Putamen (tissue), 1 donor: ENCODE measurements around the gene TCF15.
"Not testable (repeated sequence)": the region's sequence is repeated elsewhere in the genome, so short reads cannot be mapped to it uniquely, and the experiment has no call there.

Experiments used
- DNase-seq: peaks from one replicate; pipeline ENCODE4 v3.0.0-alpha.2; 2016; ENCODE audit warnings: low spot score

TCF15 gene

DNA sequence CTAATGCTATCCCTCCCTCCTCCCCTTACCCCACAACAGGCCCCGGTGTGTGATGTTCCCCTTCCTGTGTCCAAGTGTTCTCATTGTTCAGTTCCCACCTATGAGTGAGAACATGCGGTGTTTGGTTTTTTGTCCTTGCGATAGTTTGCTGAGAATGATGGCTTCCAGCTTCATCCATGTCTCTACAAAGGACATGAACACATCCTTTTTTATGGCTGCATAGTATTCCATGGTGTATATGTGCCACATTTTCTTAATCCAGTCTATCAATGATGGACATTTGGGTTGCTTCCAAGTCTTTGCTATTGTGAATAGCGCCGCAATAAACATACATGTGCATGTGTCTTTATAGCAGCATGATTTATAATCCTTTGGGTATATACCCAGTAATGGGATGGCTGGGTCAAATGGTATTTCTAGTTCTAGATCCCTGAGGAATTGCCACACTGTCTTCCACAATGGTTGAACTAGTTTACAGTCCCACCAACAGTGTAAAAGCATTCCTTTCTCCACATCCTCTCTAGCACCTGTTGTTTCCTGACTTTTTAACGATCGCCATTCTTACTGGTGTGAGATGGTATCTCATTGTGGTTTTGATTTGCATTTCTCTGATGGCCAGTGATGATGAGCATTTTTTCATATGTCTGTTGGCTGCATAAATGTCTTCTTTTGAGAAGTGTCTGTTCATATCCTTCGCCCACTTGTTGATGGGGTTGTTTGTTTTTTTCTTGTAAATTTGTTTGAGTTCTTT lies 31.0 kb downstream of the TCF15 start:
- not testable (repeated sequence) for DNase-seq

DNA sequence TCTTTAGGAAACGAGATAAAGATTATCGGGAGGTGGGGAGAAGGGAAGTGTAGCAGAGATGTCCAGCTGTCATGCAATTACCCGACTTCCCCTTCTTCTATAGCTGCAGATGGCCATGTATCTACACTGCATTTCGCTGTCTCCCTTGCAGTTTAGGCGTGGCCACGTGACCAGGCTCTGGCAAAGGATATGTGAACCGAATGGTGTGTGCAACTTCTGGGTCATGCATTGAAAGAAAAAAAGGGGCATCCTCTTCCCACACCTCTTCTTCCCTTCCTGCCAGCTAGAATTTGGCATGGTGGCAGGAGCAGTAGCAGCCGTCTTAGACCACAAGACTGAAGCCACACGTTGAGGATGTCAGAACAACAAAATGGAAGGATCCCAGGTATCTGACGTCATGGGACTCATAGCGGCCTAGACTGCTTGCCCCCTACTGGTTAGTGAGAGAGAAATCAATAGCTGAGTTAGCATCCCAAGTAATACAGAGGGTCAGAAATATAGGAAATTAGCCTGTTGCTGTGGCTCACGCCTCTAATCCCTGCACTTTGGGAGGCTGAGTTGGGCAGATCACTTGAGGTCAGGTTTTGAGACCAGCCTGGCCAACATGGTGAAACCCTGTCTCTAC lies 32.8 kb downstream of the TCF15 start:
- DNase-seq, result no peak

DNA sequence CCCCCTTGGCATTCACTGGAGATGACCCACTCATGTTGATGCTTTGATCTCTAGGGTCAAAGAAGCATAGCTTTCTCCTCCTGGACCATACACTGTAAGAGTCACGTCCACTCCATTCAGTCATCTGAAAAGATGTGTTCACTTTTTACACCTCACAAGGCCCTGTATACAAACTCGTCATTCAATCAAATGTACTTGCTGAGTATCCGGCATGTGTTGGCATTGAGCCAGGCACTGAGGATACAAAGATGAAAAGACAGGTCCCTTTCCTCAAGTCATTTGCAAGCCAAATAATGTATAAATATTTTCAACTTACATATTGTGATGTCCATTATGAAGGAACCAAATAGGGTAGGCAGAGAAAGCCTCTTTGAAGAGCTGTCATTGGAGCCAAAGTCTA lies 34.0 kb downstream of the TCF15 start:
- DNase-seq, result no peak

DNA sequence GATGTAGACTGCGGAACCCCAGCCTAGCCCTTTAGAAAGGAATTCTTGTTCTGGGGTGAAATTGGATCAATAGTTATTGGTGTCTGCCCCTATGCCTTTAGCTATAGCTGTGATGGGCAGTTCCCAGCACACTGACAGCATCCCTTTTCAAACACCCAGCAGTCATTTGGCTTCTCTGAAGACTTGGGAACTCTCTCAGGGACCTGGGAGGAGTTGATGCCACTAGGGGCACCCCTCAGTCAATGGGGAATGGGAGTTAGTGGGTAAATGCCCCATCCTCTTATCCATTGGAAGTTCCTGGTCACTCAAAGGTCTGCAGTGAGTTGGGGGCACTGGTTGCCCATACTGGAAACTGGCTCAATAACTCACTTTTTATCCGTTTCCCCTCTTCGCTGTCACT lies 34.9 kb downstream of the TCF15 start:
- no peak for DNase-seq

DNA sequence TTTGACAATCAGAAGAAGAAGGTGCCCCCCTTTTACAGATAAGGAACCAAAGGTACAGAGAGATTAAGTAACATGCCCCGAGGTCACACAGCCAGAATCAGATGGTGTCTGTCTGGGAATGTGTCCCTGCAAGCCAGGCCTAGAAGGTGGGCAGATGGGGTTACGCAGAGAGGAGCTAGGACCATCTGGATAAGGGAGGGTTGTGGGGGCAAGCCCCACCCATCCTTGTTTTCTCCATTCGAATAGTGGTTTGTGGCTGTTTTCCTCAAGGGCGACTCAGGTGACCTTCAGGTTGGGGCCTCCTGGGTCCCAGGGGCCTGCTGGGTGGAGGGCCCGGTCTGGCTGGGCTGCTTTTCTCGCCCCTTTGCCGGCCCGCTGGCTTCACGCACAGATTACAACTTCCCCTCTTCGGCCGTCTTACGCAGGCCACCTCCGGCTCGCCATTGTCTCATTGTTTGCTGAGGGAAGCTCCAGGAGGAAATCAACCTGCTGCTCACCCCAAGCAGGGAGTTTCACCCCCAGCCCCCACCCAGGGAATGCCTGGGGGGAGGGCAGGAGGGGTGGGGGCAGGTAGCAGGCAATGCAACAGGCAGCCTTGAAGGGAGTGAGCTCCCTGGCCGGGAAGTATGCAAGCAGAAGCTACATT lies 35.7 kb downstream of the TCF15 start:
- peak; percentile 7 for DNase-seq

DNA sequence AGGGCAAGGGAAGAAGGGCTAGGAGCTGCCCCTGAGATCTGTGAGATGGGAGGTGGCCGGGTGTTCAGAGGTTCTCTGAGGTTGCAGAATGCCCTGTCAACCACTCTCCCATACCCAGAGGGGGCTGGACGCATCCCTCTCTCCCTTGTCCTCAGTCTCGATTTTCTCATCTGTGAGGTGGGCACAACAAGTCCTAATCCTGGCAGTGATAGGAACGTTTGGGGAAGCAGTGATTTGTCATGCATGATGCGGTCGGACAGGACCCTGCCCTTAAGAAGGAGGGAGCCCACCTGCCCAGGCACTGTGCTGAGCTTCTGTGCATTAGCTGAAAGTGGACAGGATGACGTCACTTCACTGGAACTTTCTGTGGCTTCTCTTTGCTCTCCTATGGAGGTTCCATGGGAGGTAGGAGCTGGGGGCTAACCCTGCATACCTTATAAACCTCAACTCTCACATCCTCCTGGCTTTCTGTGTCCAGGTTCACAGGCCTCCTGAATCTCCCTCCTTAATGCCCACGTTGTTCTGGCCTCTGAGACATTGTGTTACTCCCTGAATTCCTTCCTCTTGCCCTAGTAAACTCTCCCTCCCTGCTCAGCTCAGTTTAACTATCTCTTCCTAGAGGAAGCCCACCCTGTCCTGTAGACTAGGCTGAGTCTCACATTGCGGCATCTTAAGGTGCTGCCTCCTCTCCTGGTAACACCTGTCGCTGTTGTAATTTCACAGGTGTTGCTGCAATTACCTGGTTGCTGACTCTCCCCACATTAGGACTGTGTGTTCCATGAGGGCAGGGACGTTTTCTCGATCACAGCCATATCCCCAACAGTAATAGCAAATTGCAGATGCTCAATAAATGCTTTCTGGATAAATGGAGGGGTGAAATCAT lies 36.5 kb downstream of the TCF15 start:
- no peak for DNase-seq

DNA sequence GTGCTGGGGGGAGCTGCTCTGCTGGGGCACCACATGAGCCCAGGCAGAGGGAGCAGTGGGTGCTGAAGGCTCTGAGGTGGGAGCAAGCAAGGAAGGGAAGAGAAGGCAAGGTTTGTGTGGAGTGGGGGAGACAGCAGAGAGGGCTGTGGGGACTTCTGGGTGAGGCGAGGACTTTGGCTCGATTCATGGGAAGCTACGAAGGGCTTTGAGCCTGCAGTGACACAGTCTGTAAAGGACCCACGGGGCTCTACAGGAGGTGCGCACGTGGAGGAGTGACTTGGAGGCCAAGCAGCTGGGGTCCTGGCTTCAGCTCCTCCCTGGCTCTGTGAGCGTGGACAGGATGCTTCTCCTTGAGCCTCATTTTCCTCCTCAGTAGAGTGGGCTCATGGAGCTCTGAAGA lies 37.4 kb downstream of the TCF15 start:
- DNase-seq, result no peak

DNA sequence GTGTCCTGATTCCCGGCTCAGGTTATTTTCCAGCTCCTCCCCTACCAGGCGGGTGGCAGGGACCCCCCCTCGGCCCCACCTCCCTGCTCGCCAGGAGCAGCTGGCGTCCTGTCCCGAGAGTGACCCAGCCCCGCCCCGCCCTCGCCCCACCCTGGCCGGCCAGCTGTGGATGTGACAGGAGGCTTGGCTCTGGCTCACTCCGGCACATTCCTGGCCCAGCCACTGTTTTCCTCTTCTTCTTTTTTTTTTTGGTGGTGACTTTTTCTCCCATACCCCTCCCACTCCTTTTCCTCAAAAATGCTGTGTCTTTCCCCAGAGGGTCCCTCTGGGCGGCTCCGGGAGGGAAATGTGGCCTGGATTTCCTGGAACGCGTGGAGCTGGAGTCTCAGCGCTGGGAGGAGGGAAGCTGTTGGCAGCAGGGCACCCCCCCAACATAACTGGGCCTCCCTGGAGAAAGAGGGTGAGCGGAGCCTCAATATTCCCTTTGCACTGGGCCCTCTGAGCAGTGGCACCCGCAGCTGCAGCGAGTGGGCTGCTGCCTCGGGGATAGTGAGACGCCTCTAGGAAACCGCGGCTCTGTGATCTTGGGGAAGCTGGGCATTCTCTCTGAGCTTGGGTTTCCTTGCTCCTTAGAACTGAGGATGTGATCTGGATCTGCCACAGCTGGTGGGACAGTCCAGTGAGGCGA lies 38.2 kb downstream of the TCF15 start:
- DNase-seq, result no peak

DNA sequence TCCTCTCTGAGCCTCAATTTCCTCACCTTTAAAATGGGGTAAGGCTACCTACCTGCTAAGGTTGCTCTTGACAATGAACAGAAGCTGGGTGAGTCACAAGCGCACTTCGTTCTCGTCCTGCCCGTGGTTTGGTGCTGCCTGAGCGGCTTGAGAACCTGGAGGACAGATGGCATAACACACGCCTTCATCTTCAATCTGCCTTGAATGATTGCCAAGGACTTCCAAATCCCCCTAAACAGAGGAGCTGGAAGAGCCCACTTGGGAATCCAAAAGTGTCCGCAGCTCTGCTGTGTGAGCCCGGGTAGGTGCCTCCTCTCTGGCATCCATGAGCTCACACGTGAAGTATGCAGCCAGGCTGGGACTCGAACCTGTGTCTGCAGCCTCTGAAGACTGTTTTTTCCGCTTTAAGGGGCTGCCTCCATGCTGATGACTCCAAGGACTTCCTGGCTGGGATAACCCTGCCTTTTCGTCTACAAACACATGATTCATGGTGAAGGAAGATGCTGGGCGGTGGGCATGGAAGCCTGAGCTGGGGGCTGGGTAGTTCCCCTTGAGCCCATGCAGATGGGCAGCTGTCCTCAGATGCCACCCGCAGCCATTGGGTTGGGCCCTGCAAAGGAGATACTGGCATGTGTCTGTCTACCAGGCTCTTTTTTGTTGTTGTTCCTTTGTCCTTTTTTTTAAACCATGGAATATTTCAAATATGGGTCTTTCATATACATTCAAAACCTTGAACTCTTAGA lies 41.3 kb downstream of the TCF15 start:
- no peak for DNase-seq

DNA sequence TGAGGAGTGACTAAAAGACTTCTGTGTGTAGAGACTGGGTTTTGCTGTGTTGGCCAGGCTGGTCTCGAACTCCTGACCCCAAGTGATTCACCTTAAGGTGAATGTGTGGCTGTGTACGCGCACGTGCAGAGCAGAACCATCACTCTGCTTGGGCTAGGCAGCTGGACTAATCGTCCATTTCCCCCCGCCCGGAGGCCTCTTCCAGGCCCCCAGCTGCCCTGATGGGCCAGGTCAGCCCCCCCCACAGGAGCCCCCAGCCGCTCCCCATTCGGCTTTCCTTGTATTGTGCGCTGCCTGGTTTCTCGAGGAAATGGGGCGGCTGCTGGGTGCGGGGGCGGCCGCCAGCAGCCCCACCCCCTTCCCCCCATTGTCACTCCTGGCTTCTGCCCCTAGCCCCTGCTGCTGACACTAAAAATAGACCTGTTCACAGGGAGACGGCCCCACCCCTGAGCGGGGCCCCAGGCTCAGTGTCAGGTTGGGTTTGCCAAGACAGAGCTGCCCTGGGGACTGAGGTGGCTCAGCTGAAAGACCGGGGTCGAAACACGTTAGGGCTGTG lies 41.9 kb downstream of the TCF15 start:
- no peak for DNase-seq

DNA sequence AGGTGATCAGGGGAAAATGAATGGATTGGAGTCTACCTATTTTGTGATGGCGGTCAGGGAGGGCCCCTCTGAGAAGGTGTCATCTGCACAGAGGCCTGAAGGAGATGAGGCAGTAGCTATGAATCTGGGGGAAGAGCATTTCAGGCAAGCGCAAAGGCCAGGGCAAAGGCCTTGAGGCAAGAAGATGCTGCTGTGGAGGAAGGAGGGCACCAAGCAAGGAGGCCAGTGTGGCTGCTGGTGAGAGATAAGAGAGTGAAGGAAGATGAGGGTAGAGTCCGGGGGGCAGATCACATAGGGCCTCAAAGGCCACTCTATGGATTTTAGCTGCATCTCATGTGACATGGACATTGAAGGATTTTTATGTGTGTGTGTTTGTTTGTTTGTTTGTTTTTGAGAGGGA lies 45.9 kb downstream of the TCF15 start:
- DNase-seq, result no peak

DNA sequence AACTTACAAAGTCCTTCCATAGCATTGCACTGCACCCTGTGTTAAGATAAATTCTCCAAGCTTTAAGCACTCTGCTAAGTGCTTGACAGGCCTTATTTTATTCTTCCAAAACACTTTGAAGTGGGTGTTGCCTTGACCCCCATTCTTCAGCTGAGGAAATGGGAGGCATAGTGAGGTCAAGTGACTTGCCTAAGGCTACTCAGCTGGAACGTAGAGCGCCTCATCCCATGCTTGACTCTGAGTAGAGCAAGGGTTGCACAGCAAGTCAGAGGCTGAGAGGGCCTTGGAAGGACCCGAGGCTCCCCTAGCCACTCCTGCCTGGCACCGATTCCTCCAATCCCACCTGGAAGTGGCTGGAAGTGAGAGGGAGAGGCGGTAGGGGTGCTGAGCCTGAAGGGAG lies 46.9 kb downstream of the TCF15 start:
- DNase-seq, result no peak

DNA sequence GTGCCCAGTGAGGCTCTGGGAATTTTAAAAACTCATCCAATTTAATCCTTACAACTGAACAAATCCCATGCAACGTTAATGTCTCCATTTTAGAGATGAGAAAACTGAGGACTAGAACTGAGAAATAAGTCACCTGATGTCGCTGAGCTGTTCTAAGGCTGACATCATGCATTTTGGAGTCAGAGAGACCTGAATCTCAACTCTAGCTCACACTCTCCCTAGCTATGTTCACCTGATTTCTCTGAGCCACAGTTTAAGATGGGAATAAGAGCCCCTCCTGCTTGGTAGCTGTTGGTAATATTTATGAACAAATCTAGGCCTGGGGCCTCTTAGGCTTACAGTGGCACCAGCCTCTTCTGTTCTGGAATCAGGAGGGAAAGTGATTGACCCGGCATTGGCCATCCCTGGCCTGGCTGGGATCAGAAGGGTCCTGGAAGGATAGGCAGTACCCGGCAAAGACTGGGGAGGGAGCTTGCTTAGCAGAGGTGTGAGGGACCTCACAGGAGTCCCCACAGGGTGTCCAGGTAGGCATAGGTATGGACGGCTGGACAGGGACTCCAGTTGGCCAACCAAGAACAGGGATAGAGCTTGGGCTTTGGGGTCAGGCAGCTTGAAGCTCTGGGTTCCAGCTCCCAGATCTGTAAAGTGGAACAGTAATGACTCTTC lies 47.7 kb downstream of the TCF15 start:
- DNase-seq, result no peak

DNA sequence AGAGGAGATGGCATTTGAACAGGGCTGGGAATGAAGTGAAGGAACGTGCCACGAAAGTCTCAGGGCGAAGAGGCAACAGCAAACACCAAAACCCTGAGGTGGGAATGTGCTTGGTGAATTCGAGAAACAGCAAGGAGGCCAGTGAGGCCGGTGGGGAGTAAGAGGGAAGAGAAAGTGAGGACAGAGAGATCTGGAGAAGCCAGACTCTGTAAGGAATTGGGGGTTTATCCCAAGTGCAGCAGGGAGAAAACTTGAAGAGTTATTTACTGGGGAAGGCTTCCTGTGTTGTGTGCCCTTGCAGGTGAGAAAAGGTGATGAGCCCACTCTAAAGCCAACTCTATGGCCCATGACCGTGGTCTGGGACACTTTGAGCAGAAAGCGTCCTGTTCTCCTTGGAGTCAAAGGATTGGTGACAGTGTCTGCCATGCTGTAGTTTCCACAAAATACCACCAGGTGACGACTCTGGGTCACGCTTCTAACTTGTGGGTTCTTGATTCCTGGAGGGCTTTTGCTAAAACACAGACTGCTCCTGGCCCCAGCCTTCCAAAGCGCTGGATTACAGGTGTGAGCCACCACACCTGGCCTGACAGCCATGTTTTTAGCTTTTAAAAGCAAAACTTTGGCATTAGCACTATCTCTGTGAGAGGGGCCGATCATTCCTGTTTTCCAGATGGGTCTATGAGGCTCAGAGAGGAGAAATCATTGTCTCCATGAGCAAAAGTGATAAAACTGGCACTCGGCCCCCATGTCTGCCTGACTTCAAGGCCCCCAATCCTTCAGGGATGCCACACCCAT lies 48.5 kb downstream of the TCF15 start:
- no peak for DNase-seq

DNA sequence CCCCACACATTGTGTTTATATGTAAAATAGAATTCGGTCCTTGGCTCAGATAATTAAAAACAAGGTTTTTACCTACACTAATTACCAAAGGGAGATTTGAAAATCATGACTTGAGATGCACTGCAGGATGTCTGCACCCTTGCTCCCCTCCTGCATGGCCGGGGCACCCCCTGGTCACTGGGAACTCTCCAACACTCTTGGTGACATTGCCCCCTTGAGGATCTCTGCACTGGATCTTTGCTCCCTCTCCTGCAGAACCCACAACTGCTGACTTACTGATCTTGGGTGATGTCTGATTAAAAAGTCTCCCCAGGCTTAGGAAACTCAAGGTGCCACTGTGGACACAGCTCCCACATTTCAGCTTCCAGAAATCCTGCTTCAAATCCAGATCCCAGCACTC lies 49.4 kb downstream of the TCF15 start:
- no peak for DNase-seq

DNA sequence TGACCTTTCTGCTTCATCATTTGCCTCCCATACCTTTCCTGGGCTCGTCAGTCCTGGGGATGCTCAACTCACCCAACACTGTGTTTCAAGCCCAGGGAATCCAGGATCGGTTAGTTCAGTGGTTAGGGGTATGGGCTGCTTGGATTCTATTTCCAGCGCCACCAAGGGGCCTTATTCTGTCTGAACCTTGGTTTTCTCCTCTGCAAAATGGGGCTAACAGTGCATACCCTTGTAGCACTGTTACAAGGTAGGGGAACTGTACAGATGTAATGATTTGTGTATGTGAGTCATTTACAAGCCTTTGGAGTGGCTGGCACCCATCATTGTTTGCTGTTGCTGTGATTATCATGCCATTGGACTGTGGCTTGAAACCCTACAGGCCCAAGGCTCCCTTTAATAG lies 52.0 kb downstream of the TCF15 start:
- no peak for DNase-seq

DNA sequence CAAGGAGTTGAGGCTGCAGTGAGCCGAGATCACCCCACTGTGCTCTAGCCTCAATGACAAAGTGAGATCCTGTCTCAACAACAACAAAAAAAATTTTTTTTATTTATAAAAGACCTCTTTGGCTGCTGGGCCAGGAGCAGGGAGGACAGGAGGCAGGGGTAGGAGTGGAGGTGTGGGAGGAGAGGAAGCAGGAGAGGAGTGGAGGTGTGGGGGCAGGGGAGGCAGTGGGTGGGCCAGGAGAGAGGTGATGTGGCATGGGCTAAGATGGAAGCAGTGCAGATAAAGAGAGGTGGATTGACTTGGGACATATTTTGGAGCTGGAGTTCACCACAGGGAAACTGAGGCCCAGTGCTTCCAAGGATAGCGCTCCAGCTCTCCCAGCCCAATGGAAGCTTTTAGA lies 53.1 kb downstream of the TCF15 start:
- DNase-seq, result no peak

DNA sequence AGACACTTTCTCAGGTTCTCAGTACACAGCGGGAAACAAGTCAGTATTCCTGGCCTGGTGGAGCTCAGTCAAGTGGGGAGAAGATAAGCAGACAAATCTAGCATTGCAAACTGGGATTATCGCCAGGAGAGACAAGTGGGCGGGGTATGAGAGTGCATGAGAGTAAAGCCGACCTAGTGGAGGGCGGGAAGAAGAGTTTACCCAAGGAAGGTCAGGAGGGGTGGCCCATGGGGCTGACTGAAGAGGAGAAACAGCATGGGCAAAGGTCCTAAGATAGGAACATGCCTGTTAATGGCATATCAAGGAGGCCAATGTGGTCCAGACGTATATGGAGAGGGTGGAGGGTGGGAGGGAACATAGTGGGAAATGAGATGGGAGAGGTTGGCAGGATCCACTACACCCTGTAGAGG lies 54.1 kb downstream of the TCF15 start:
- DNase-seq, result no peak
